HG03139 (cell line): ENCODE measurements around the gene CCL15.
"Not testable (repeated sequence)": the region's sequence is repeated elsewhere in the genome, so short reads cannot be mapped to it uniquely, and the experiment has no call there.

Source experiments
- ATAC-seq: cut with Tn5 transposase; IDR thresholded peaks from one replicate; pipeline ENCODE4 v1.9.1; 2021; ENCODE audit not compliant: unreplicated experiment

The CCL15 gene

GRCh38 chr17:35995346-35995745 is 6.0 kb downstream of the CCL15 start:
- not testable (repeated sequence) for ATAC-seq

GRCh38 chr17:35991075-35991474 is 10.3 kb downstream of the CCL15 start:
- no peak for ATAC-seq

GRCh38 chr17:35988164-35988563 is 13.2 kb downstream of the CCL15 start:
- no peak for ATAC-seq

DNA sequence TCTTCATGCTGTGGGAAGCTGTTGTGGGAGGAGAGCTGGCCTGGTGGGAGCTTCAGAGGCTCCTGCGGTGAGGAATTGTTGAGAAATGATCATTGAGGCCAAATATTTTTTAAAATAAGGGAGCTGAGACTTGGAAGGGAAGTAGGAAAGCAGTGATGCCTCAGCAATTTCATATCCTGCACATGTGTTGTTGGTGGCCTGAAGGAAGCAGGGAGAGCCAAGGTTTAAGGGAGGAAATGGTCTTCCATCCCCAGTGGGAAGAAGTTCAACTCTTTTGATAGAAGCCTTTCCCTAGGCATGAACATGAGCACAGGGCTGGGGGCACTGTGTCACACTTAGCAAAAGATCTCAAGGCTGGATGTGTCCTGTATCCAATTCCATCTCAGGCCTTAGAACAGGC is 14.7 kb downstream of the CCL15 start, which contains the start of gene CCL14:
TSS of gene CCL14 (minus strand) at position 87 of the 400 bp plus-strand sequence. CDS start at position 7, 80 bp downstream.
- ATAC-seq: no peak

- no peak for ATAC-seq
These were observed 17.2 kb downstream of the CCL15 start for GRCh38 chr17:35984140-35984539.

- ATAC-seq: no peak
These were observed 18.8 kb downstream of the CCL15 start for GRCh38 chr17:35982409-35983191.

- ATAC-seq: no peak
These were observed 19.4 kb downstream of the CCL15 start for GRCh38 chr17:35981908-35982330.

DNA sequence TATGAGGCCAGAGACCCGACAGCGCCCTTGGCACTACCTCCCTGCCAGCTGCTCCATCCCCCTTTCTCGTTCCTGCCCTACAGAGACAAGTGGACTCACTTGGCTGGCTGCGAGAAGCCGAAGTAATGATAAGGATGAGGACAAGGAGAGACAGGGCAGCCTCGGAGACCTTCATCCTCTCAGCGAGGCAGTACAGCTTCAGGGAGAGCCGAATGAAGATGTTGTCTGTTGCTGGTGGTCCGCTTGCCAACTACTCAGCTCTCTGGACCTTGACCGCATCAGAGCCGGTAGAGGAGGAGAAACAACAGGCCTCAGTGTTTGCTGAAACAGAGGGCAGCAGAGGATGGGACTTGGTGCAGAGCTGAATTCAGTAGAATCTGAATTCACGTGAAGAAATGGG is 20.1 kb downstream of the CCL15 start, which contains the start of gene CCL16:
TSS of gene CCL16 (minus strand) at position 252 of the 400 bp plus-strand sequence. CDS start at position 175, 77 bp downstream.
- no peak for ATAC-seq

DNA sequence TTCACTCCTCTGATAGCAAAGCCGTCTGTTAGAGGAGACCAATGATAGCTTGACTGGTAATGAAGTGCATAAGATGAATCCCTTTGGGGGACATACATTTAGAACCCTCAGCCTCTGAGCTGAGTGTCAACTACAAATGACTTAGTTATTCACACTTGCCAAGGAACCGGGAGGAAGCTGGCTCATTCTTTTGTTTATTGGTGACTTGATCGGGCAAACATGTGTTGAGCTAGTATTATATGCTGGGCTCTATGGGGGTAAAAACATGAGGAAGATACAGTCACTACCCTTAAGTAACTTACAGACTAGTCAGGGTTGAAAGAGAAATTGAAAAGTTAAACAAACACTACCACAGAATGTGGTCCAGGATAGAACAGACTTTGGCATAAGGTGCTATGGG is 23.0 kb downstream of the CCL15 start:
- no peak for ATAC-seq

GRCh38 chr17:35977509-35977908 is 23.8 kb downstream of the CCL15 start:
- no peak for ATAC-seq

DNA sequence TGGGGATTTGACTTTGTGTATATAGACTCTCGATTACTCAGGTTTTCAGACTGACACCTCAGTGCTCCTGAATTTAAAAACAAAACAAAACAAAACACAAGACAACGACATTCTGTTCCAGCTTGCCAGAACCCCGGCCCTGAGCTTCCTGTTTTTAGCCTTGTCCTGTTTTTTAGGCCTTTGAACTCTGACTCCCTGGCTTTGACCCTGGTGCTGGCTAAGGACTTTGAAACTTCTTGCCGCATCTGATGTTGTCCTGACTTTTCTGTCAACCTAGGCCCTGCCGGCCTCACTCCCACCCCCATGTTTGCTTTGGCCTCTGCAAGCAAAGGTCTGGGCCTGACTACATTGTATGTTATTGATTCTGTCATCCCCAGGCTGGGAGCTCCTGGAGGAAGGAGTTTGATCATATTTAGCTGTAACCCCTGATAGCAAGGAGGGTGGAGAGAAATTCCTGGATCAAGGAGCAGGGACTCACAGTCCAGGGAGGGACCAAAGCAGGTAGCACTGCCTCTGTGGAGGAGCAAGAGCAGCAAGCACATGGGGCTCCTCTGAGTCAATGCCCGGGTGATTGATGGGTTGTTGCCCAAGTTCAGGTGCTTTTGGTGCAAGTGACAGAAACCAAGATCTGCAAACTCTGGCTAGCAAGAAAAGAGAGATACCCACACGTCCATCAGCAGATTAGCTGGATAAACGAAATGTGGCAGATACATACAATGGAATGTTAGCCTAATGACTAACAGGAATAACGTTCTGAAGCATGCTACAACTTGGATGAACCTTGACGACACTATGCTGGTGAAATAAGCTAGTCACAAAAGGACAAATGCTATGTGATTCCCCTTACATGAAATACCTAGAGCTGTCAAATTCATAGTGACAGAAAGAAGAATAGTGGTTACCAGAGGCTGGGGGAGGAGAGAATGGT is 27.8 kb downstream of the CCL15 start:
- no peak for ATAC-seq

DNA sequence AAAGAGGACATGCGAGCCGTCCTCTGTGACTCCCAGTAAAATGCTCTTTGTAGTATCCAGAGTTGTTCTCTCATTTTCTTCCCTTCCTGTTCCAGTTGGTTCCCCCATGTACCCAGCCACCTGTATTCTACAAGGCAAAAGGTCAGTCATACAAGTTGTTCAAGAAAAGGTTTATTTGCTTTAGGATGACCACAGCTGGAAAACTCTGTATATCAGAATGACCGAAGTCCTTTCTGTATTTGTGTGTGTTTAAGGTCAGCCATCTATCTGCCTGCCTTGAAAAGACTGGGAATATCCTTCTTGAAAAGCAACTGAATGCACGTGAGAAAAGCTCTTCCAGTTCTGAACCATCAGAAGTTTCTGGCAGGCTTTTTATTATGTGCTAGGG is 28.4 kb downstream of the CCL15 start:
- no peak for ATAC-seq

DNA sequence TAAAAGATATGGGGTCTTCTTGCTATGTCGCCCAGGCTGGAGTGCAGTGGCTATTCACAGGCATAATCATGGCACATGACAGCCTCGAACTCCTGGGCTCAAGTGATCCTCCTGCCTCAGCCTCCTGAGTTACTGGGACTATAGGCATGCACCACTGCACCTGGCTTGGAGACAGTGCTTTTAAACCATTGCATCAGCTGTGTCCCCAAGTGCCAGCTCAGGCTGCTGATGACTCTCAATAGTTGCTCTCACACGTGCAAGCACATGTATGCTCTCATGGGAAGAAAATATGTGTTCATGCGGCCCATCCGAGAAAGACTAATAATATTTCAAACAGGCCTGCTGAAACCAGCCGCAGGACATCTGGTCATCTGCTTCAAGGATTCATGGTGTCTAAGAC is 28.8 kb downstream of the CCL15 start:
- ATAC-seq: no peak

- no peak for ATAC-seq
These were observed 29.3 kb downstream of the CCL15 start for GRCh38 chr17:35972066-35972465.

DNA sequence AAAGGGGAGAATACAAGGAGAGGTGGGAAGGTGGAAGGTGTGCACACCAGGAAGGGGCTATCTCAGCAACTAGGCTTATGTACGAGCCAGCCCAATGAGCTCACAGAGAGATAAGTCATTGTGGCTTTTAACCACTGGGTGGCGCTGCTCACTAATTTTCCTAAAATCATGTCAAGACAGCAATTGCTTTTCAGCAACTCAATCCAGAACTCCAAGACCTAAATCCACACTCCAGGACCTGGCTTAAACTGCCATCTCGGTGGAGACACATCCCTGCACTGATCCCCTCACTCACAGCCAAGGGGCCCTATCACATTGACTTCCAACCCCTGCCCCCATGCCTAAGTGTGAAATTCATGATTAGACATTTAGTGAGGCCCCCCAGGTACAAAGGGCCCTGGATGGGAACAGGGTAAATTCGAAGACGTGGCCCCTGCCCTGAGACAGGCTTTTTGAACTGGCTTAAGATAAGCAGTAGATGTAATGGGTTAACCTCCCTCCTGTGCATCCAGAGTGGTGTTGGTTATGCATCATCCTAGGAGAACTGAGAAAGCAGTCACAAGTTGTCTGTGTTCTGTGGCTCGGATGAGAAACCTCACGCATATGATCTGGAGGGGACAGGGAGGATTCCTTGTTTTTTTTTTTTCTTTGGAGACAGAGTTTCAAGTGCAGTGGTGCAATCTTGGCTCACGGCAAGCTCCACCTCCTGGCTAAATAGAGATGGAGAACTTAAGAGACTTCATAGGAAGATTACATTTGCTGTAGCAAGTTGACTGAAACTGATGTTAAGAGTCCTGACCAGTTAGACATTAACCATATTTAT is 31.6 kb downstream of the CCL15 start:
- ATAC-seq: no peak

- ATAC-seq: no peak
These were observed 32.8 kb downstream of the CCL15 start for GRCh38 chr17:35968520-35969054.

GRCh38 chr17:35965272-35965671 is 36.1 kb downstream of the CCL15 start:
- no peak for ATAC-seq

- ATAC-seq: no peak
These were observed 37.7 kb downstream of the CCL15 start for GRCh38 chr17:35963663-35964062.

GRCh38 chr17:35953720-35954119 is 47.6 kb downstream of the CCL15 start:
- no peak for ATAC-seq

GRCh38 chr17:35949401-35949800 is 52.0 kb downstream of the CCL15 start:
- ATAC-seq: no peak

DNA sequence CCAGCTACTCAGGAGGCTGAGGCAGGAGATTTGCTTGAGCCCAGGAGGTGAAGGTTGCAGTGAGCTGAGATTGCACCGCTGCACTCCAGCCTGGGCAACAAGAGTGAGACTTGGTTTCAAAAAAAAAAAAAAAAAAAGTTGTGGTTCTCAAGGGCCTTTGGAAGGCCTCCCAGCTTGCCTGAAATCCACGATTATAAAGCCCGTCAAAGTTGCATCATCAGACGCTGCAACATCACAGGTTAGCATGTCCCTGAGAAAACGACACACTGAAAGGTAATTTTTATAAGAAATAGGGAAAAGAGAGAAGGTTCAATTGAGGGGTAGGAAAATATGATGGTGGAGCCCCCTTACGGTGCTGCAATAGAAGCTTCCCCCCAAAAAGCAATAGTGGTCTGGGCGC is 53.3 kb downstream of the CCL15 start:
- ATAC-seq: no peak
